HepG2 (cell line): Measurements from ENCODE around the gene RABL6. TPM values are rescaled to one million over a fixed set of nuclear protein-coding genes. Genes with fewer than 3 reads are reported as not detected.
A peak's percentile ranks its signal among the peaks of the same experiment; 100 is the strongest.

Experiments
- ATAC-seq: fragments of 200-7000 bp; cut with Tn5 transposase; 3 replicates; pipeline ENCODE4 v1.9.1; 2020; ENCODE audit warnings: mild to moderate bottlenecking, moderate library complexity
- BruUV-seq: library from RNA; stranded (reverse); fragments of 400-500 nt; replicated peaks from 2 replicates; lab custom pipeline; 2021; lab: Mats Ljungman, UMichigan
- CTCF ChIA-PET: fragments of 300-600 bp; formaldehyde crosslinking; extraction: SDS; loops from one replicate; lab custom pipeline; 2021; ENCODE audit warnings: low total read pairs, inconsistent platforms, low intra/inter-chr PET ratio; lab: Yijun Ruan, JAX
- POLR2A ChIA-PET: fragments of 350-600 bp; sonication (Branson Sonifier 250); formaldehyde crosslinking; loops from one replicate; lab custom pipeline; 2020; ENCODE audit warnings: antibody characterized with exemption, inconsistent platforms; lab: Yijun Ruan, JAX
- DNase-seq: peaks from one replicate; pipeline ENCODE4 v3.0.0-alpha.2; 2015; ENCODE audit warnings: low spot score
- FAIRE-seq: peaks from 3 replicates; lab custom pipeline; 2011; peaks lifted over from hg19 to GRCh38; lab: Jason Lieb, UNC
- H2AFZ ChIP-seq: one replicate; pipeline ENCODE4 v1.6.1; 2011; ENCODE audit warnings: low read length, inconsistent platforms
- H3K27ac ChIP-seq: fragments of 300-600 bp; 3 replicates; pipeline ENCODE4 v1.8.0; 2011; ENCODE audit warnings: mixed run types, mild to moderate bottlenecking, mixed read lengths, low read length, inconsistent platforms; ENCODE audit not compliant: insufficient read depth; ENCODE audit errors: extremely low read length
- H3K27me3 ChIP-seq, 2 experiments: fragments of 200-600 bp in 1 of 2; 2 replicates in 1 of 2; 3 replicates in 1 of 2; pipeline versions ENCODE4 v1.6.0 to v1.8.0; 2011; ENCODE audit warnings: low read length in 2 of 2, mild to moderate bottlenecking in 2 of 2, moderate library complexity in 2 of 2, inconsistent platforms in 1 of 2; ENCODE audit not compliant: insufficient read depth in 2 of 2, control insufficient read depth in 1 of 2
- H3K36me3 ChIP-seq, 2 experiments: fragments of 200-600 bp in 1 of 2; replicated peaks in 1 of 2; 2 replicates in 1 of 2; 3 replicates in 1 of 2; pipeline versions ENCODE4 v1.5.1 to v1.8.0; 2011; ENCODE audit warnings: low read length in 2 of 2, inconsistent platforms in 1 of 2; ENCODE audit not compliant: insufficient read depth in 2 of 2, control insufficient read depth in 1 of 2
- H3K4me1 ChIP-seq: 2 replicates; pipeline ENCODE4 v1.5.1; 2012; ENCODE audit warnings: low read length, inconsistent platforms; ENCODE audit not compliant: insufficient read depth
- H3K4me2 ChIP-seq: 2 replicates; pipeline ENCODE4 v1.6.0; 2011; ENCODE audit warnings: low read depth, low read length, inconsistent platforms
- H3K4me3 ChIP-seq, 3 experiments: fragments of 200-600 bp in 1 of 3; sonication (generic), shearing (Covaris generic) in 1 of 3; replicated peaks in 1 of 3; 2 replicates each; pipeline ENCODE4 v1.5.1; 2011 to 2016; ENCODE audit warnings: low read length in 3 of 3, inconsistent platforms in 2 of 3, low read depth in 2 of 3, mild to moderate bottlenecking in 2 of 3, control low read depth in 1 of 3, mixed read lengths in 1 of 3; ENCODE audit not compliant: insufficient read depth in 1 of 3
- H3K79me2 ChIP-seq: one replicate; pipeline ENCODE4 v1.6.1; 2011; ENCODE audit warnings: low read length, inconsistent platforms; ENCODE audit not compliant: insufficient read depth
- H3K9ac ChIP-seq: 2 replicates; pipeline ENCODE4 v1.6.0; 2011; ENCODE audit warnings: mild to moderate bottlenecking, low read depth, low read length, inconsistent platforms; ENCODE audit not compliant: insufficient read depth
- H3K9me3 ChIP-seq: 2 replicates; pipeline ENCODE4 v1.5.1; 2012; ENCODE audit warnings: mild to moderate bottlenecking, low read length
- H4K20me1 ChIP-seq: 2 replicates; pipeline ENCODE4 v1.6.0; 2011; ENCODE audit warnings: inconsistent platforms, mild to moderate bottlenecking, low read length, moderate library complexity; ENCODE audit not compliant: insufficient read depth
- KLF13 ChIP-seq: sonication (generic); formaldehyde crosslinking; IDR thresholded peaks from 2 replicates; pipeline ENCODE4 v1.4.0; 2020; ENCODE audit warnings: mild to moderate bottlenecking, missing genetic modification reagents
- MYC ChIP-seq: sonication (generic); formaldehyde crosslinking; IDR thresholded peaks from 2 replicates; pipeline ENCODE4 v1.9.0; 2021; ENCODE audit warnings: missing genetic modification reagents, borderline replicate concordance
- NCOA1 ChIP-seq: sonication (generic); formaldehyde crosslinking; IDR thresholded peaks from 2 replicates; pipeline ENCODE4 v1.9.0; 2021; ENCODE audit warnings: missing genetic modification reagents
- NPAS2 ChIP-seq: sonication (generic); formaldehyde crosslinking; IDR thresholded peaks from 2 replicates; pipeline ENCODE4 v1.8.0; 2022; ENCODE audit warnings: mild to moderate bottlenecking, missing genetic modification reagents, borderline replicate concordance
- STAG1 ChIP-seq: sonication (generic); formaldehyde crosslinking; IDR thresholded peaks from 2 replicates; pipeline ENCODE4 v1.4.0; 2020; ENCODE audit warnings: missing genetic modification reagents
- THYN1 ChIP-seq: sonication (generic); formaldehyde crosslinking; IDR thresholded peaks from 2 replicates; pipeline ENCODE4 v1.8.1; 2023; ENCODE audit warnings: low read depth, mild to moderate bottlenecking, moderate library complexity, missing genetic modification reagents, borderline replicate concordance
- XRCC5 ChIP-seq: fragments of 200-400 bp; formaldehyde crosslinking; optimal IDR thresholded peaks from 2 replicates; pipeline ENCODE3; 2017; ENCODE audit warnings: mild to moderate bottlenecking, low read length
- WGBS: methylation state at CpG from one replicate; pipeline ENCODE4 v1.1.6; 2017; ENCODE audit warnings: low lambda C conversion rate; 5-methylcytosine and 5-hydroxymethylcytosine counted together
- in situ Hi-C: cut with HindIII; loops from 2 replicates; pipeline ENCODE4 v1.10.0; 2017; ENCODE audit warnings: low pct_unique_long_range_greater_than_20kb; ENCODE audit not compliant: extremely low pct_ligation_motif_present
- intact Hi-C: fragments of 100-400 bp; cut with micrococcal nuclease; formaldehyde crosslinking; loops from one replicate; pipeline ENCODE4 v1.10.0; 2022; ENCODE audit not compliant: unreplicated experiment
- polyA plus RNA-seq, 8 experiments: library from polyadenylated mRNA; depleted of rRNA in 3 of 8; stranded (reverse) in 7 of 8; unstranded in 1 of 8; fragments of >200 nt; fragmentation: Illumina TruSeq in 4 of 8; extraction: Trizol in 4 of 8; gene quantifications; 2 replicates each; pipeline versions ENCODE4 v1.2.1 to v1.2.3, GENCODE V29; 2011 to 2016; ENCODE audit warnings: low read depth in 4 of 8, missing spikeins in 1 of 8, mixed read lengths in 1 of 8; ENCODE audit not compliant: insufficient read depth in 1 of 8
- total RNA-seq, 5 experiments: library from RNA; depleted of rRNA; stranded (reverse); fragments of >200 nt; fragmentation: Illumina TruSeq; extraction: Trizol; gene quantifications; 2 replicates each; pipeline ENCODE4 v1.2.3, GENCODE V29; 2016; ENCODE audit warnings: low read depth in 1 of 5
- TF ChIP-seq, protein P1 (sequence below): sonication (generic); formaldehyde crosslinking; IDR thresholded peaks from 2 replicates; pipeline ENCODE4 v1.4.0; 2020; ENCODE audit warnings: missing genetic modification reagents
- TF ChIP-seq, protein P2 (sequence below): sonication (generic); formaldehyde crosslinking; IDR thresholded peaks from 2 replicates; pipeline ENCODE4 v1.5.1; 2020; ENCODE audit warnings: mild to moderate bottlenecking, missing genetic modification reagents, moderate library complexity
- TF ChIP-seq, protein P3 (sequence below): sonication (generic); formaldehyde crosslinking; IDR thresholded peaks from 2 replicates; pipeline ENCODE4 v1.5.0; 2020; ENCODE audit warnings: mild to moderate bottlenecking, missing genetic modification reagents, moderate library complexity
- TF ChIP-seq, protein P4 (sequence below): sonication (generic); formaldehyde crosslinking; IDR thresholded peaks from 2 replicates; pipeline ENCODE4 v1.5.0; 2020; ENCODE audit warnings: mild to moderate bottlenecking, missing genetic modification reagents
- TF ChIP-seq, protein P5 (sequence below): IDR thresholded peaks from 2 replicates; pipeline ENCODE4 v1.6.1; 2012; ENCODE audit warnings: inconsistent platforms

The RABL6 gene
- total and polyA plus RNA-seq, 2 of the 13 experiments (the other 11 are each of a cell fraction or from before 2014, with no cell fraction given), result 81.5 to 125 TPM

DNA sequence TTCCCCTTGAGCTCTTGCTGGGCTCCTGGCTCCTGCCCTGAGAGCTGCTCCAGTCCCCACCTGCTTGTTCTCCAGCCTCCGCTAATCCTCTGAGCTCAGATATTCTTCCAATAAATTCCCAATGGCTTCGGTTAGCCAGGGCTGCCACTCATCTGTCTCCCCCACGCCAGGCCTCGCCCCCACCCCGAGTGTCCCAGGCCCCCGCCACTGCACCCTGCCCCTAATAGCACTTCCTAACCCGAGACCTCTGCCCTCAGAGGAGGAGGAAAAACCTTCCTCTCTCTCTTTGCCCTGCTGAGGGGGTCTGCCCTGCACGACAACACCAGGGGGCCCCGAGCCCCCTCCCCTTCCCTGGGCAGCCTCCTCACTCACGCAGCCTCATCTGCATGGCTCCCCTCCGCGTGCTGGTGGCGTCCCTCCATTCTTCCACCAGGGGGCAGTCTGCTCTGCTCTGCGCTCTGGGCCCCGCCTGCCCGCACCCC is 38.0 kb upstream of the RABL6 start:
- Histone ChIP-seq H3K79me2 (no peaks in the 10 kb centered on the region), H3K9me3 (peaks cover 6% of the 10 kb centered on the region; the same call in 1 of the 2 replicates), H3K27ac (no peak overlapping the region), H3K4me2 (peak overlapping the region; percentile 23; the same call in 1 of the 2 replicates), H3K4me1 (peaks cover 35% of the 10 kb centered on the region), H3K4me3 (no peak overlapping the region), H2AFZ (no peak overlapping the region), H3K36me3 (no peaks in the 10 kb centered on the region), H4K20me1 (no peaks in the 10 kb centered on the region), H3K9ac (no peak overlapping the region), H3K27me3 (0 out of 5 replicates have a peak, but pooled peaks cover 0 to 4% of the 10 kb centered on the region in 2 experiments)
- FAIRE-seq, result no peak
- BruUV-seq, result no TSS peak
- peak; percentile 67 for ATAC-seq
- 45% methylated on average over 16 of the region's 16 CpGs for WGBS
- CTCF ChIA-PET, result interaction anchor here (1.3 kb wide), 1 partner anchor 15 kb away, joined by 3 read pairs; no protein-coding TSS in a partner anchor
- in situ Hi-C loops, result loop anchor here (10.0 kb wide), 1 partner anchor 275 kb away; the partner anchor contains the start of gene NPDC1
- TF ChIP-seq, protein P1, sequence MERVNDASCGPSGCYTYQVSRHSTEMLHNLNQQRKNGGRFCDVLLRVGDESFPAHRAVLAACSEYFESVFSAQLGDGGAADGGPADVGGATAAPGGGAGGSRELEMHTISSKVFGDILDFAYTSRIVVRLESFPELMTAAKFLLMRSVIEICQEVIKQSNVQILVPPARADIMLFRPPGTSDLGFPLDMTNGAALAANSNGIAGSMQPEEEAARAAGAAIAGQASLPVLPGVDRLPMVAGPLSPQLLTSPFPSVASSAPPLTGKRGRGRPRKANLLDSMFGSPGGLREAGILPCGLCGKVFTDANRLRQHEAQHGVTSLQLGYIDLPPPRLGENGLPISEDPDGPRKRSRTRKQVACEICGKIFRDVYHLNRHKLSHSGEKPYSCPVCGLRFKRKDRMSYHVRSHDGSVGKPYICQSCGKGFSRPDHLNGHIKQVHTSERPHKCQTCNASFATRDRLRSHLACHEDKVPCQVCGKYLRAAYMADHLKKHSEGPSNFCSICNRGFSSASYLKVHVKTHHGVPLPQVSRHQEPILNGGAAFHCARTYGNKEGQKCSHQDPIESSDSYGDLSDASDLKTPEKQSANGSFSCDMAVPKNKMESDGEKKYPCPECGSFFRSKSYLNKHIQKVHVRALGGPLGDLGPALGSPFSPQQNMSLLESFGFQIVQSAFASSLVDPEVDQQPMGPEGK, result peak; percentile 36
- TF ChIP-seq STAG1 (CRISPR knock-in tag), result peak; percentile 40; the same call in 1 of the 2 replicates
- TF ChIP-seq NPAS2 (CRISPR knock-in tag), result no peak
- TF ChIP-seq, protein P2, sequence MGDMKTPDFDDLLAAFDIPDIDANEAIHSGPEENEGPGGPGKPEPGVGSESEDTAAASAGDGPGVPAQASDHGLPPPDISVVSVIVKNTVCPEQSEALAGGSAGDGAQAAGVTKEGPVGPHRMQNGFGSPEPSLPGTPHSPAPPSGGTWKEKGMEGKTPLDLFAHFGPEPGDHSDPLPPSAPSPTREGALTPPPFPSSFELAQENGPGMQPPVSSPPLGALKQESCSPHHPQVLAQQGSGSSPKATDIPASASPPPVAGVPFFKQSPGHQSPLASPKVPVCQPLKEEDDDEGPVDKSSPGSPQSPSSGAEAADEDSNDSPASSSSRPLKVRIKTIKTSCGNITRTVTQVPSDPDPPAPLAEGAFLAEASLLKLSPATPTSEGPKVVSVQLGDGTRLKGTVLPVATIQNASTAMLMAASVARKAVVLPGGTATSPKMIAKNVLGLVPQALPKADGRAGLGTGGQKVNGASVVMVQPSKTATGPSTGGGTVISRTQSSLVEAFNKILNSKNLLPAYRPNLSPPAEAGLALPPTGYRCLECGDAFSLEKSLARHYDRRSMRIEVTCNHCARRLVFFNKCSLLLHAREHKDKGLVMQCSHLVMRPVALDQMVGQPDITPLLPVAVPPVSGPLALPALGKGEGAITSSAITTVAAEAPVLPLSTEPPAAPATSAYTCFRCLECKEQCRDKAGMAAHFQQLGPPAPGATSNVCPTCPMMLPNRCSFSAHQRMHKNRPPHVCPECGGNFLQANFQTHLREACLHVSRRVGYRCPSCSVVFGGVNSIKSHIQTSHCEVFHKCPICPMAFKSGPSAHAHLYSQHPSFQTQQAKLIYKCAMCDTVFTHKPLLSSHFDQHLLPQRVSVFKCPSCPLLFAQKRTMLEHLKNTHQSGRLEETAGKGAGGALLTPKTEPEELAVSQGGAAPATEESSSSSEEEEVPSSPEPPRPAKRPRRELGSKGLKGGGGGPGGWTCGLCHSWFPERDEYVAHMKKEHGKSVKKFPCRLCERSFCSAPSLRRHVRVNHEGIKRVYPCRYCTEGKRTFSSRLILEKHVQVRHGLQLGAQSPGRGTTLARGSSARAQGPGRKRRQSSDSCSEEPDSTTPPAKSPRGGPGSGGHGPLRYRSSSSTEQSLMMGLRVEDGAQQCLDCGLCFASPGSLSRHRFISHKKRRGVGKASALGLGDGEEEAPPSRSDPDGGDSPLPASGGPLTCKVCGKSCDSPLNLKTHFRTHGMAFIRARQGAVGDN (CRISPR knock-in tag), result peak; percentile 33; the same call in 1 of the 2 replicates
- TF ChIP-seq, protein P3, sequence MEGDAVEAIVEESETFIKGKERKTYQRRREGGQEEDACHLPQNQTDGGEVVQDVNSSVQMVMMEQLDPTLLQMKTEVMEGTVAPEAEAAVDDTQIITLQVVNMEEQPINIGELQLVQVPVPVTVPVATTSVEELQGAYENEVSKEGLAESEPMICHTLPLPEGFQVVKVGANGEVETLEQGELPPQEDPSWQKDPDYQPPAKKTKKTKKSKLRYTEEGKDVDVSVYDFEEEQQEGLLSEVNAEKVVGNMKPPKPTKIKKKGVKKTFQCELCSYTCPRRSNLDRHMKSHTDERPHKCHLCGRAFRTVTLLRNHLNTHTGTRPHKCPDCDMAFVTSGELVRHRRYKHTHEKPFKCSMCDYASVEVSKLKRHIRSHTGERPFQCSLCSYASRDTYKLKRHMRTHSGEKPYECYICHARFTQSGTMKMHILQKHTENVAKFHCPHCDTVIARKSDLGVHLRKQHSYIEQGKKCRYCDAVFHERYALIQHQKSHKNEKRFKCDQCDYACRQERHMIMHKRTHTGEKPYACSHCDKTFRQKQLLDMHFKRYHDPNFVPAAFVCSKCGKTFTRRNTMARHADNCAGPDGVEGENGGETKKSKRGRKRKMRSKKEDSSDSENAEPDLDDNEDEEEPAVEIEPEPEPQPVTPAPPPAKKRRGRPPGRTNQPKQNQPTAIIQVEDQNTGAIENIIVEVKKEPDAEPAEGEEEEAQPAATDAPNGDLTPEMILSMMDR (CRISPR knock-in tag), result peak; percentile 73
- TF ChIP-seq THYN1 (CRISPR knock-in tag), result no peak
- TF ChIP-seq, protein P4, sequence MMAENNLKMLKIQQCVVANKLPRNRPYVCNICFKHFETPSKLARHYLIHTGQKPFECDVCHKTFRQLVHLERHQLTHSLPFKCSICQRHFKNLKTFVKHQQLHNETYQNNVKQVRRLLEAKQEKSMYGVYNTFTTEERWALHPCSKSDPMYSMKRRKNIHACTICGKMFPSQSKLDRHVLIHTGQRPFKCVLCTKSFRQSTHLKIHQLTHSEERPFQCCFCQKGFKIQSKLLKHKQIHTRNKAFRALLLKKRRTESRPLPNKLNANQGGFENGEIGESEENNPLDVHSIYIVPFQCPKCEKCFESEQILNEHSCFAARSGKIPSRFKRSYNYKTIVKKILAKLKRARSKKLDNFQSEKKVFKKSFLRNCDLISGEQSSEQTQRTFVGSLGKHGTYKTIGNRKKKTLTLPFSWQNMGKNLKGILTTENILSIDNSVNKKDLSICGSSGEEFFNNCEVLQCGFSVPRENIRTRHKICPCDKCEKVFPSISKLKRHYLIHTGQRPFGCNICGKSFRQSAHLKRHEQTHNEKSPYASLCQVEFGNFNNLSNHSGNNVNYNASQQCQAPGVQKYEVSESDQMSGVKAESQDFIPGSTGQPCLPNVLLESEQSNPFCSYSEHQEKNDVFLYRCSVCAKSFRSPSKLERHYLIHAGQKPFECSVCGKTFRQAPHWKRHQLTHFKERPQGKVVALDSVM (CRISPR knock-in tag), result peak; percentile 62; the same call in 1 of the 2 replicates
- TF ChIP-seq MYC, result peak; percentile 51; the same call in 1 of the 2 replicates
- TF ChIP-seq, protein P5, sequence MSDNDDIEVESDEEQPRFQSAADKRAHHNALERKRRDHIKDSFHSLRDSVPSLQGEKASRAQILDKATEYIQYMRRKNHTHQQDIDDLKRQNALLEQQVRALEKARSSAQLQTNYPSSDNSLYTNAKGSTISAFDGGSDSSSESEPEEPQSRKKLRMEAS, result peak; percentile 25; the same call in 1 of the 2 replicates
- TF ChIP-seq NCOA1, result no peak
- TF ChIP-seq KLF13 (CRISPR knock-in tag), result no peak
- TF ChIP-seq XRCC5, result peak; percentile 28
- intact Hi-C loops, result no loop called here
- DNase-seq, result no peak
- POLR2A ChIA-PET, result no interaction called here
